Left forelimb (tissue), 1 donor: ENCODE measurements around the gene PRKAR1B.

Experiments used
- DNase-seq: peaks from one replicate; pipeline ENCODE4 v3.0.0-alpha.2; 2018; ENCODE audit warnings: low spot score

Gene PRKAR1B

GRCh38 chr7:721619-722248, 5.3 kb downstream of the PRKAR1B start:
- DNase-seq, result no peak

- no peak for DNase-seq
These were observed 10.4 kb downstream of the PRKAR1B start for GRCh38 chr7:716636-717035.

GRCh38 chr7:716222-716621, 10.9 kb downstream of the PRKAR1B start:
- no peak for DNase-seq

GRCh38 chr7:714251-714671, 12.8 kb downstream of the PRKAR1B start:
- no peak for DNase-seq

GRCh38 chr7:713488-714230, 13.4 kb downstream of the PRKAR1B start:
- no peak for DNase-seq

GRCh38 chr7:713139-713457, 14.0 kb downstream of the PRKAR1B start:
- DNase-seq, result no peak

- no peak for DNase-seq
These were observed 14.5 kb downstream of the PRKAR1B start for GRCh38 chr7:712381-713138.

- DNase-seq, result no peak
These were observed 15.1 kb downstream of the PRKAR1B start for GRCh38 chr7:711922-712380.

GRCh38 chr7:711093-711921, 15.8 kb downstream of the PRKAR1B start:
- no peak for DNase-seq

GRCh38 chr7:710161-710560, 16.9 kb downstream of the PRKAR1B start:
- DNase-seq, result no peak

GRCh38 chr7:707296-708000, 19.6 kb downstream of the PRKAR1B start:
- no peak for DNase-seq

GRCh38 chr7:706721-707120, 20.4 kb downstream of the PRKAR1B start:
- DNase-seq, result no peak

GRCh38 chr7:703049-703448, 24.0 kb downstream of the PRKAR1B start:
- DNase-seq, result no peak

GRCh38 chr7:701086-701671, 25.9 kb downstream of the PRKAR1B start:
- no peak for DNase-seq

- no peak for DNase-seq
These were observed 27.5 kb downstream of the PRKAR1B start for GRCh38 chr7:699476-700170.

GRCh38 chr7:698515-699475, 28.3 kb downstream of the PRKAR1B start:
- no peak for DNase-seq

- DNase-seq, result no peak
These were observed 30.1 kb downstream of the PRKAR1B start for GRCh38 chr7:696812-697551.

- peak; percentile 49 for DNase-seq
These were observed 30.7 kb downstream of the PRKAR1B start for GRCh38 chr7:696426-696811.

GRCh38 chr7:693280-693679, 33.8 kb downstream of the PRKAR1B start:
- peak; percentile 28 for DNase-seq
